ENCODE data around the gene EXOSC2. TPM values are rescaled to one million over a fixed set of nuclear protein-coding genes. Genes with fewer than 3 reads are reported as not detected.
A peak's percentile ranks its signal among the peaks of the same experiment; 100 is the strongest.

The EXOSC2 gene
- total RNA-seq, 1 experiment from 2014 or later = 71.5 TPM

- H4K20me1 ChIP-seq (ENCODE audit: insufficient read depth) = no peaks in the 10 kb centered on the region
- no peaks in the 10 kb centered on the region for H3K27me3 ChIP-seq (ENCODE audit: insufficient read depth, low read length)
- H2AFZ ChIP-seq (ENCODE audit: low read depth, low read length, poor library complexity, severe bottlenecking) = no peak overlapping the region
- no peaks in the 10 kb centered on the region for H3K36me3 ChIP-seq (ENCODE audit: control insufficient read depth in 1 of 2, insufficient read depth in 2 of 2, low read length in 2 of 2)
- peaks cover 0 to 35% of the 10 kb centered on the region in 2 experiments; a peak in 3 of 4 replicates for H3K4me1 ChIP-seq (ENCODE audit: control insufficient read depth in 1 of 2, insufficient read depth in 2 of 2, low read length in 2 of 2)
- H3K79me2 ChIP-seq (ENCODE audit: insufficient read depth, low read length) = peaks cover 53% of the 10 kb centered on the region
- ChIA-PET POLR2A (interaction anchor here (0.8 kb wide), 1 partner anchor 11 kb away, joined by 3 read pairs; no protein-coding TSS in a partner anchor), CTCF (interaction anchor here (1.1 to 1.2 kb wide), 2 partner anchors 10 to 153 kb away, joined by 3 to 4 read pairs; no protein-coding TSS in a partner anchor), RAD21 (ENCODE audit: low non-redundant PET in 1 of 2, low total read pairs in 2 of 2, uncharacterized antibody in 2 of 2, unreplicated experiment in 2 of 2) (interaction anchor here in 1 of 2 experiments (0.6 kb wide), 1 partner anchor 181 kb away, joined by 3 read pairs; no protein-coding TSS in a partner anchor)
- no peaks in the 10 kb centered on the region for H3K9me2 ChIP-seq (ENCODE audit: insufficient read depth)
- BruUV-seq (replicated peaks) = no TSS peak
- intact Hi-C loops (cut with micrococcal nuclease) = loop anchor here (5.0 kb wide), 1 partner anchor 134 kb away; no protein-coding TSS in a partner anchor
- peak overlapping the region; percentile 97 for H3K4me2 ChIP-seq (ENCODE audit: low read length)
- ATAC-seq = 0 out of 2 replicates have a peak, but pooled peaks have one; percentile 0
- peak overlapping the region; percentile 74 for H3K27ac ChIP-seq (ENCODE audit: low read depth, low read length)
- no peak for DNase-seq (ENCODE audit: low read depth, low spot score)
- TF ChIP-seq RAD21 (IDR thresholded peaks at IDR 0.05; ENCODE audit: low read depth) = peak; percentile 42; the same call in 1 of the 2 replicates
- no peak for TF ChIP-seq EZH2 (IDR thresholded peaks at IDR 0.05)
- peak overlapping the region; percentile 87 to 93 for H3K4me3 ChIP-seq (replicated peaks in 1 of 2; ENCODE audit: low read depth in 1 of 2, low read length in 2 of 2)
- no peaks in the 10 kb centered on the region for H3K9me3 ChIP-seq (ENCODE audit: control insufficient read depth in 1 of 2, insufficient read depth in 1 of 2, low read depth in 1 of 2, low read length in 2 of 2)
- peak overlapping the region; percentile 98 for H3K9ac ChIP-seq (ENCODE audit: low read length)
Measured at GRCh38 chr9:130713286-130713960, 19.8 kb downstream of the EXOSC2 start.

GRCh38 chr9:130714586-130715110, 21.1 kb downstream of the EXOSC2 start:
- no peaks in the 10 kb centered on the region for H4K20me1 ChIP-seq (ENCODE audit: insufficient read depth)
- peaks cover 64% of the 10 kb centered on the region for H3K79me2 ChIP-seq (ENCODE audit: insufficient read depth, low read length)

More at GRCh38 chr9:130714586-130715110, 21.1 kb downstream of the EXOSC2 start:
- CTCF ChIA-PET = interaction anchor here (0.8 kb wide), 1 partner anchor 13 kb away, joined by 4 read pairs; no protein-coding TSS in a partner anchor
- no TSS peak for BruUV-seq (replicated peaks)
- Histone ChIP-seq H2AFZ (ENCODE audit: low read depth, low read length, poor library complexity, severe bottlenecking) (no peak overlapping the region), H3K4me1 (ENCODE audit: control insufficient read depth in 1 of 2, insufficient read depth in 2 of 2, low read length in 2 of 2) (peaks cover 0 to 38% of the 10 kb centered on the region in 2 experiments; a peak in 3 of 4 replicates), H3K4me3 (replicated peaks in 1 of 2; ENCODE audit: low read depth in 1 of 2, low read length in 2 of 2) (peak overlapping the region in 1 of 2 experiments; percentile 93; a peak in 1 of 4 replicates), H3K27me3 (ENCODE audit: insufficient read depth, low read length) (no peaks in the 10 kb centered on the region), H3K4me2 (ENCODE audit: low read length) (peak overlapping the region; percentile 97), H3K27ac (ENCODE audit: low read depth, low read length) (no peak overlapping the region), H3K9me2 (ENCODE audit: insufficient read depth) (no peaks in the 10 kb centered on the region), H3K9me3 (ENCODE audit: control insufficient read depth in 1 of 2, insufficient read depth in 1 of 2, low read depth in 1 of 2, low read length in 2 of 2) (no peaks in the 10 kb centered on the region), H3K36me3 (ENCODE audit: control insufficient read depth in 1 of 2, insufficient read depth in 2 of 2, low read length in 2 of 2) (no peaks in the 10 kb centered on the region), H3K9ac (ENCODE audit: low read length) (no peak overlapping the region; the same call in 1 of the 2 replicates)
- RAD21 ChIA-PET (ENCODE audit: low non-redundant PET in 1 of 2, low total read pairs in 2 of 2, uncharacterized antibody in 2 of 2, unreplicated experiment in 2 of 2) = no interaction called here
- no peak for TF ChIP-seq SRF (IDR thresholded peaks at IDR 0.05; ENCODE audit: low read depth)
- TF ChIP-seq EGR1 (IDR thresholded peaks at IDR 0.05; ENCODE audit: low read depth) = no peak
- no peak for TF ChIP-seq YY1 (IDR thresholded peaks at IDR 0.05; ENCODE audit: extremely low read depth, insufficient replicate concordance, low read depth, low read length)
- no peak for TF ChIP-seq MAX (IDR thresholded peaks at IDR 0.05)
- TF ChIP-seq POLR2AphosphoS5 (IDR thresholded peaks at IDR 0.05; ENCODE audit: low read depth, low read length) = no peak
- no peak for TF ChIP-seq CBX3 (IDR thresholded peaks at IDR 0.05; ENCODE audit: low read depth)
- no peak for TF ChIP-seq JUND (IDR thresholded peaks at IDR 0.05)
- TF ChIP-seq EZH2phosphoT487 (IDR thresholded peaks at IDR 0.05; ENCODE audit: borderline replicate concordance) = no peak
- TF ChIP-seq POLR2A (IDR thresholded peaks at IDR 0.05; ENCODE audit: borderline replicate concordance, extremely low read depth, insufficient read depth, insufficient read length) = no peak
- no peak for DNase-seq (ENCODE audit: low read depth, low spot score)
- POLR2A ChIA-PET = interaction anchor here (1.5 kb wide), 1 partner anchor 13 kb away, joined by 5 read pairs; no protein-coding TSS in a partner anchor
- no peak for ATAC-seq
- intact Hi-C loops (cut with micrococcal nuclease) = loop anchor here (5.0 kb wide), 1 partner anchor 133 kb away; no protein-coding TSS in a partner anchor
